Putamen (tissue), 1 donor: ENCODE measurements around the gene VWF.

ENCODE experiments used
- DNase-seq: peaks from one replicate; pipeline ENCODE4 v3.0.0-alpha.2; 2016; ENCODE audit warnings: low spot score

The VWF gene

DNA sequence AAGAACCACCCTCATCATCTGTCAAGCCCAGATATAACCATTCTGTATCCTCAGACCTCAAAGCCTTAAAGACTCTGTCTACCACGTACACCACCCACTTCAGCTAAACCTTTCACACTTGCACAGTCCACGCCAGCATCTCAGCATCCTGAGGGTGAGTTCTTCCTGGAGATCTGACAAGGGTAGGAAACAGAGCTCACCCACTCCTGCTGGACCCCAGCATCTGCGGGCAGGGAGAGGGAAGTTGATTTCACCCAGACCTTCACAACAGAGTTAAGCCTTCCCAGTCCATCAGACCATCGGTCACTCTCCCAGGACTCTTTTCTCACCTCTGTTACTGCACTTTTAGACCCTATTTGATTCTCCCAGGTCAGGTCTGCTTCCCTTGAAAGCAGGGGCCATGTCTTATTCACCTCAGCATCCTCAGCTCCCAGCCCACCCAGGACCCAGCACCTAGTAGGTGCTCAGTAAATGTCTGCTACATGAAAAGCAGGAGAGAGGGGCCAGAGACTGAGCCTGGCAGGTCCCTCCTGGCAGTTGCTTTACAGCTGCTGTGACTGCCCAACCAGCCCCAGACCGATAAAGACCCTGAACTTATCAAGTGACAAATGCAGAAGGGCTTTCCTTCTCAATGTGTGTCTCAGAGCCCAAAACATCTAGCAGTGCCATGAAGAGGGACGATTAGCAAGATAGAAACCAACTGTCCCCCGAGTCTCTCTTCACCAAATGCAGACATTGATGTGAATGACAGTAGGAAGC is 213.5 kb downstream of the VWF start:
- DNase-seq, result no peak

- no peak for DNase-seq
Observed at GRCh38 chr12:5909560-5909959, 214.9 kb downstream of the VWF start.

GRCh38 chr12:5908251-5908650 is 216.2 kb downstream of the VWF start:
- DNase-seq, result no peak

DNA sequence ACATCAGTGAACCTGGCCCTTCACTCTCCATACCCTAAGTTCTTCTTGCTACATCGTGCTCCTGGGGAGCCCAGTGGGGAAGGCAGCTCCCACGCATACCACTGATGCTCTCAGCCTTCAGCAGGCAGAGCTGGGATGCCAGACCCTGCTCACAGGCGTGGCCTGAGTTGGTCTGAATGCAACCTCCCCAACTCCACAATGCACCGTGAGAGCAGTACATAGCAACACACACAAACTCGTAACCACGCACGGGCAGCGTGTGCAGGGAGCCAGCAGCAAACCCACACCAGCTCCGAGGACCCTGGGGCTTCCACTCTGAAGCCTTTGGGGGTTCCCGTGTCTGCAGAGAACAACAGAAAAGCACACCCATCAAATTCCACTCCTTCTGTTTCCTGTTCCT is 216.7 kb downstream of the VWF start:
- DNase-seq, result no peak

GRCh38 chr12:5905757-5906156 is 218.7 kb downstream of the VWF start:
- DNase-seq, result no peak

DNA sequence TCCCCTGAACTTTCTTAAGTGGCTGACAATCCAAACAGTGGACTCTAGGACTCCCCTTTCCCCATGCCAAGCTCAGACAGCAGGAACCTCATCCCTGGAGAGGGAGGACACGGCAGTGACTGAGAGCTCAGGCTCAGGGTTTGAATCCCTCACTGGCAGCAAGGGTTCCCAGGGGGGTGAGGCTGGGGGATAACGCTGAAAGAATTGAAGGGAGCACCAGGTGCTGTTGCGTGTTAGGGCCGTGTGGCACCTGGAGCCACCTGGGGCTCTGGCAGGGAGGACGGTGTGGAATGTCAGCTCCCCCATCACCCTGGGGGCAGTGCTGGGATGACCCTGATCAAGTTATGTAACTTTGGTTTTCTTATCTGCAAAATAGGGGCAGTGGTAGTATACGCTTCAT is 219.5 kb downstream of the VWF start:
- DNase-seq, result no peak

DNA sequence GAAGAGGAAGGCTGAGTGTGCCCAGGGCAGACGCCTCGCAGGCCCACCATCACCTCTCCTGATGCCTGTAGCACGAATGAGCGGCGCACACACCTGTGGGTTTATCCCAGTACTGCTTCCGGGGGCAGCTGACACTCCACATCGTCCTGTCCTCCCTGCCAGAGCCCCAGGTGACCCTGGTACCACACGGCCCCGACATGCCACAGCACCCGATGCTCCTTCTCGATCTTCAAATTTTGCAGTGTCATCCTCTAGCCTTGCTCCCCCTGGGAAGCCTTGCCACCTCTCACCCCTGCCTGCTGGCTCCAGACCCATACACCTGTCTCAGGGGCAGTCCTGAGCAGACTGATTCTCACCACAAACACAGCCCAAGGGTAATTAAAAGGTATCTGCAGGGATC is 220.0 kb downstream of the VWF start:
- DNase-seq, result no peak

DNA sequence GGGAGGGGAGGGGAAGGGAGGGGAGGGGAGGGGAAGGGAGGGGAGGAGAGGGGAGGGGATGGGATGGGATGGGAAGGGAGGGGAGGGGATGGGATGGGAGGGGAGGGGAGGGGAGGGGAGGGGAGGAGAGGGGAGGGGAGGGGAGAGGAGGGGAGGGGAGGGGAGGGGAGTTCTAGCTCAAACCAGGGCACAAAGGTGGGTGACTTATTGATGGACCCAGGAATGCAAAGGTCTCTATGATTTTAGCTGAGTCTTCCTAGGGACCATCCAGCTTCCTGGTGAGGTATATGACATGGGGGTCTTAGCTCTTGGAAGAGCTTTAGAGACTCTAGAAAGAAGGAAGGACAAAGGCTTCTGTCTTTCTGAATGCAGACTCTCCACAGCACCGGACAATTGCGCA is 221.7 kb downstream of the VWF start:
- no peak for DNase-seq

- no peak for DNase-seq
Observed at GRCh38 chr12:5901416-5901815, 223.1 kb downstream of the VWF start.

- no peak for DNase-seq
Observed at GRCh38 chr12:5900533-5901205, 223.8 kb downstream of the VWF start.

- DNase-seq, result no peak
Observed at GRCh38 chr12:5900076-5900475, 224.4 kb downstream of the VWF start.

- DNase-seq, result no peak
Observed at GRCh38 chr12:5899675-5900074, 224.8 kb downstream of the VWF start.

- DNase-seq, result no peak
Observed at GRCh38 chr12:5898874-5899273, 225.6 kb downstream of the VWF start.
